SU-DHL-6 (cell line): ENCODE measurements around the gene ATCAY.

Experiments
- H2AFZ ChIP-seq: fragments of 200-600 bp; sonication (generic); 2 replicates; pipeline ENCODE4 v1.6.1; 2014; ENCODE audit warnings: low read depth, mild to moderate bottlenecking, moderate library complexity, mixed read lengths, antibody characterized with exemption, low read length; ENCODE audit not compliant: severe bottlenecking
- H3F3A ChIP-seq: fragments of 200-600 bp; shearing (Covaris generic); 2 replicates; pipeline ENCODE4 v1.6.0; 2016; ENCODE audit warnings: antibody characterized with exemption, mild to moderate bottlenecking; ENCODE audit not compliant: insufficient read depth
- H3K27ac ChIP-seq: fragments of 200-600 bp; sonication (generic); 2 replicates; pipeline ENCODE4 v1.5.1; 2016; ENCODE audit warnings: low read depth, mild to moderate bottlenecking, low read length, moderate library complexity, mixed read lengths
- H3K27me3 ChIP-seq: fragments of 200-600 bp; sonication (generic), shearing (Covaris generic); 2 replicates; pipeline ENCODE4 v1.6.0; 2014; ENCODE audit warnings: mild to moderate bottlenecking, low read length
- H3K36me3 ChIP-seq: fragments of 200-600 bp; sonication (generic); 2 replicates; pipeline ENCODE4 v1.6.1; 2014; ENCODE audit warnings: mild to moderate bottlenecking, low read length, mixed read lengths
- H3K4me2 ChIP-seq: fragments of 300-600, 200-600 bp; shearing (Covaris generic), sonication (generic); 2 replicates; pipeline ENCODE4 v1.6.0; 2014; ENCODE audit warnings: low read length, low read depth, mild to moderate bottlenecking; ENCODE audit not compliant: poor library complexity, severe bottlenecking
- H3K4me3 ChIP-seq: fragments of 200-600 bp; sonication (generic); 2 replicates; pipeline ENCODE4 v1.5.1; 2014; ENCODE audit warnings: antibody characterized with exemption, low read length, mild to moderate bottlenecking, mixed read lengths; ENCODE audit not compliant: insufficient read depth, poor library complexity, severe bottlenecking
- H3K79me2 ChIP-seq: fragments of 200-600 bp; sonication (generic); 2 replicates; pipeline ENCODE4 v1.6.1; 2014; ENCODE audit warnings: mild to moderate bottlenecking, low read length, moderate library complexity; ENCODE audit not compliant: insufficient read depth
- H3K9ac ChIP-seq: fragments of 200-600 bp; sonication (generic); 2 replicates; pipeline ENCODE4 v1.7.0; 2014; ENCODE audit warnings: mild to moderate bottlenecking, low read length
- H3K9me2 ChIP-seq: fragments of 200-600 bp; sonication (generic); replicated peaks from 2 replicates; pipeline ENCODE4 v1.6.1; 2014; ENCODE audit warnings: low read length; ENCODE audit not compliant: insufficient read depth
- H3K9me3 ChIP-seq: fragments of 200-600 bp; sonication (generic); 2 replicates; pipeline ENCODE4 v1.6.1; 2014; ENCODE audit warnings: low read length, mixed read lengths; ENCODE audit not compliant: insufficient read depth
- H4K20me1 ChIP-seq: fragments of 200-600 bp; sonication (generic); 2 replicates; pipeline ENCODE4 v1.6.1; 2014; ENCODE audit warnings: low read depth, mild to moderate bottlenecking, antibody characterized with exemption, low read length, moderate library complexity, mixed read lengths
- EZH2phosphoT487 ChIP-seq: fragments of 200-600 bp; sonication (generic), shearing (Covaris generic); conservative IDR thresholded peaks from 2 replicates; pipeline ENCODE4 v1.6.1; 2018; ENCODE audit warnings: mild to moderate bottlenecking, antibody characterized with exemption, low read length, moderate library complexity, mixed read lengths
- TF ChIP-seq, protein P1 (sequence below): fragments of 200-600 bp; sonication (generic); IDR thresholded peaks from one replicate; pipeline ENCODE4 v1.5.1; 2017; ENCODE audit warnings: antibody characterized with exemption, mild to moderate bottlenecking, low read length, moderate library complexity; ENCODE audit not compliant: insufficient read depth, poor library complexity, severe bottlenecking

ATCAY gene

DNA sequence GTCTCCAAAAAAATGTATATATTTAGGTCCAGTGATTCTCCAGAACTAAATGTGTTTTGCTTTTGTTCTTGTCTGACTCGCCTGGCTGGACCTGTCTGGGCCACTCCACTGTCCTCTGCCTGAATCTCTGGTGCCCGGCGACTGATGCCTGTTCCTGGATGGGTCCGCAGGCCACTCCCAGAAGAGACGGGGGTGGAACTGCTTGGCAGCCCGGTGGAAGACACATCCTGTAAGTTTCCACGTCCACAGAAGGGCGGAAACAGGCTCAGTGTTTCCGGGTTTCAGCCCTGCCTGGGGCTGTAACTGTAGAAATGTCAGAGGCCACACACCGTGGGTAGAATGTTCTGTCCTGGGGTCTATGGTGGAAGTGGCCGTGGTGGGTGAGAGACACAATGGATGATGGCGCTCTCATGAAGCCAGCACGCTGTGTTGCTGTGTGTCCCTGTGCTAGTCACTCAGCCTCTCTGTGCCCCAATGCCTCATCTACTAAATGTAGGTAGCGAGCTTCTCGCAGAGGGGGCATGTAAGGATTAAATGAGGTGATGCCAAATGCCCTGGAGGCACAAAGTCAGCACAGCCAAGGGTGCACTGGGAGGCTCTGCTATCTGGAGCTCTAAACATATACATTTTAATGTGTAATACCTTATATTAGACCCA lies 22.0 kb downstream of the ATCAY start:
- Histone ChIP-seq H3K9me2 (no peaks in the 10 kb centered on the region), H3K4me3 (no peak overlapping the region), H3K27me3 (no peaks in the 10 kb centered on the region), H3K79me2 (no peaks in the 10 kb centered on the region), H4K20me1 (no peaks in the 10 kb centered on the region), H3F3A (no peaks in the 10 kb centered on the region), H3K36me3 (no peaks in the 10 kb centered on the region), H2AFZ (no peak overlapping the region), H3K27ac (no peak overlapping the region), H3K9me3 (no peaks in the 10 kb centered on the region), H3K9ac (no peak overlapping the region), H3K4me2 (no peak overlapping the region)
- TF ChIP-seq, protein P1, sequence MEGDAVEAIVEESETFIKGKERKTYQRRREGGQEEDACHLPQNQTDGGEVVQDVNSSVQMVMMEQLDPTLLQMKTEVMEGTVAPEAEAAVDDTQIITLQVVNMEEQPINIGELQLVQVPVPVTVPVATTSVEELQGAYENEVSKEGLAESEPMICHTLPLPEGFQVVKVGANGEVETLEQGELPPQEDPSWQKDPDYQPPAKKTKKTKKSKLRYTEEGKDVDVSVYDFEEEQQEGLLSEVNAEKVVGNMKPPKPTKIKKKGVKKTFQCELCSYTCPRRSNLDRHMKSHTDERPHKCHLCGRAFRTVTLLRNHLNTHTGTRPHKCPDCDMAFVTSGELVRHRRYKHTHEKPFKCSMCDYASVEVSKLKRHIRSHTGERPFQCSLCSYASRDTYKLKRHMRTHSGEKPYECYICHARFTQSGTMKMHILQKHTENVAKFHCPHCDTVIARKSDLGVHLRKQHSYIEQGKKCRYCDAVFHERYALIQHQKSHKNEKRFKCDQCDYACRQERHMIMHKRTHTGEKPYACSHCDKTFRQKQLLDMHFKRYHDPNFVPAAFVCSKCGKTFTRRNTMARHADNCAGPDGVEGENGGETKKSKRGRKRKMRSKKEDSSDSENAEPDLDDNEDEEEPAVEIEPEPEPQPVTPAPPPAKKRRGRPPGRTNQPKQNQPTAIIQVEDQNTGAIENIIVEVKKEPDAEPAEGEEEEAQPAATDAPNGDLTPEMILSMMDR: no peak
- TF ChIP-seq EZH2phosphoT487: no peak

DNA sequence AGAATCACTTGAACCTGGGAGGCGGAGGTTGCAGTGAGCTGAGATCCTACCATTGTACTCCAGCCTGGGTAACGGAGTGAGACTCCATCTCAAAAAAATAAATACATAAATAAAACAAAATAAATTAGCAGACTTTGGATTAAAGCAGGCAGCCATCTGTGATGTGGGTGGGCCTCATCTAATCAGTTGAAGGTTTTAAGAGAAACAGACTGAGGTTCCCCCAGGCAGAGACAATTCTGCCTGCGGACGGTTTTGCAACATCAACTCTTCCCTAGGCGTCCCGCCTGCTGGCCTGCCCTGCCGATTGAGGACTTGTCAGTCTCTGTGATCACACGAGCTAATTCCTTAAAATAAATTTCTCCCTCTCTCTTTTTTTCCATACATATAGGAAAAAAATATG lies 23.7 kb downstream of the ATCAY start:
- H3K36me3 ChIP-seq: no peaks in the 10 kb centered on the region
- no peak overlapping the region for H3K4me3 ChIP-seq
- no peak for TF ChIP-seq EZH2phosphoT487
- TF ChIP-seq, protein P1: no peak
- no peaks in the 10 kb centered on the region for H3K9me2 ChIP-seq
- no peak overlapping the region for H3K27ac ChIP-seq
- H2AFZ ChIP-seq: no peak overlapping the region
- H3K4me2 ChIP-seq: no peak overlapping the region
- no peaks in the 10 kb centered on the region for H4K20me1 ChIP-seq
- H3K27me3 ChIP-seq: no peaks in the 10 kb centered on the region
- H3K79me2 ChIP-seq: no peaks in the 10 kb centered on the region
- H3K9ac ChIP-seq: no peak overlapping the region
- no peaks in the 10 kb centered on the region for H3K9me3 ChIP-seq
- no peaks in the 10 kb centered on the region for H3F3A ChIP-seq

DNA sequence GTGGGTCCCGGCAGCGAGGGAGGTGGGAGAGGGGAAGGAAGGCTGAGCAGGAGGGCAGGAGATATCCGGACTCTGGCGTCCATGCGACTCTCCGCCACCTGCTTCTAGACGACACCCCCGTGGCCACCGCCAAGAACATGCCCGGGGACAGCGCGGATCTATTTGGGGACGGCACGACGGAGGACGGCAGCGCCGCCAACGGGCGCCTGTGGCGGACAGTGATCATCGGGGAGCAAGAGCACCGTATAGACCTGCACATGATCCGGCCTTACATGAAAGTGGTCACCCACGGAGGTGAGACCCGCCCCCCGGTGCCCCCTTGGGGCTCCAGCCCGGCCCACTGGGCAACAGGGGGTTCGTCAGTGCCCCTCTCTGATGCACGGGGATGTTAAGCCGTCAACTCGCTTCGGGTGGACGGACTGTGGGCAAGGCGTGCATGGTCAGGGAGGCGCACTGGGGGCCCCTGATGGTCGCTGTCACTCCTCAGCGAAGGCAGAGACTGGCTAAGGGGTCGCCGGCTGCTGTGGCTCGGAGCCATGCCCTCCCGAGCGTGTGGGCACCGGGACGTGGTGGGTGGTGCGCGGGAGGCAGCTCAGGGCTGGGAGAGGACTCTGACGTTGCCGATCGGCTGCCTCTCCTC lies 27.3 kb downstream of the ATCAY start:
- H3K27me3 ChIP-seq: no peaks in the 10 kb centered on the region
- no peak overlapping the region for H2AFZ ChIP-seq
- H3K4me3 ChIP-seq: no peak overlapping the region
- H3K9ac ChIP-seq: no peak overlapping the region
- no peaks in the 10 kb centered on the region for H3F3A ChIP-seq
- H3K79me2 ChIP-seq: no peaks in the 10 kb centered on the region
- TF ChIP-seq, protein P1: no peak
- TF ChIP-seq EZH2phosphoT487: no peak
- H3K4me2 ChIP-seq: no peak overlapping the region
- H4K20me1 ChIP-seq: no peaks in the 10 kb centered on the region
- peaks cover 5% of the 10 kb centered on the region; the same call in 1 of the 2 replicates for H3K9me3 ChIP-seq
- H3K27ac ChIP-seq: no peak overlapping the region
- H3K36me3 ChIP-seq: no peaks in the 10 kb centered on the region
- H3K9me2 ChIP-seq: no peaks in the 10 kb centered on the region
